ENCODE results near the gene SNRPA1.

SNRPA1 gene

GRCh38 chr15:101258238-101259144 is 36.6 kb downstream of the SNRPA1 start:
- peak; percentile 74 for DNase-seq (ENCODE audit: low spot score)

DNA sequence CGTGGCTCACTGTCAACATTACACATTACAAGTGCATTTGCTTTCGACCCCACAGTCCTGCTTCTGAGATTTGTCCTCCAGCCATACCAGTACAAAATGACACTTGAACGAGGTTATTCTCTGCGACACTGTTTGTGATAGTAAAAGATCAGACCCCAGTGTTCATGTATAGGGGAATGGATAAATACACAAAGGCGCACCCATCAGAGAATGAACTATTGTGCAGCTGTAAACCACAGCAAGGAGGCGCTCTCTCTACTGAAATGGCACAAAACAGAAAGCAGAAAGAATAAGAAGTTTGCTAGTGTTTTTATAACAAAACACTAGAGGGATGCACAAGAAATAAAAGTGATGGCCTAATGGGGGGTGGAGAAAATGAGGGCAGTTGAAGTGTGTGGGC is 38.3 kb downstream of the SNRPA1 start:
- no peak for DNase-seq (ENCODE audit: low spot score)

GRCh38 chr15:101255615-101256241 is 39.3 kb downstream of the SNRPA1 start:
- peak; percentile 84 for DNase-seq (ENCODE audit: low spot score)

DNA sequence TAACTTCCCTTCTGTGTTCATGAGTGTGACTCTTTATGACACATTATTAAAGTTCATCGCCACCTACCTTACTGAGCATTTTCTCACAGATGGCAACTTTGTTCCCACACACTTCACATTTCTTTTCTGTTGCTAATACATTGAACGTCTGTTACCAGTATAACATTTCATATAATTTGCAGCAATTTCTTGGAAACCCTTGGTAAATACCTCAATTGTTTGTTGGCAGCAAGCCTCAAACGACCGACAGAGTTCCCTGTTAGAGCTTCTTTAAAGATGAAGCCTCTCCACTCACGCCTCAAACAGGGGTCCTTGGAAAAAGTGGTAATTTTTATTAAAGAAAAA is 40.0 kb downstream of the SNRPA1 start:
- DNase-seq (ENCODE audit: low spot score): peak; percentile 25

- DNase-seq (ENCODE audit: low spot score): no peak
These were observed 40.6 kb downstream of the SNRPA1 start for GRCh38 chr15:101254157-101255050.

- no peak for DNase-seq (ENCODE audit: low spot score)
These were observed 42.2 kb downstream of the SNRPA1 start for GRCh38 chr15:101252836-101253235.

- peak; percentile 73 for DNase-seq (ENCODE audit: low spot score)
These were observed 42.9 kb downstream of the SNRPA1 start, which contains the start of gene CHSY1 for GRCh38 chr15:101251830-101252820. Gene CHSY1 (minus strand): TSS chr15:101252048. CDS start chr15:101251456, 592 bp downstream.

DNA sequence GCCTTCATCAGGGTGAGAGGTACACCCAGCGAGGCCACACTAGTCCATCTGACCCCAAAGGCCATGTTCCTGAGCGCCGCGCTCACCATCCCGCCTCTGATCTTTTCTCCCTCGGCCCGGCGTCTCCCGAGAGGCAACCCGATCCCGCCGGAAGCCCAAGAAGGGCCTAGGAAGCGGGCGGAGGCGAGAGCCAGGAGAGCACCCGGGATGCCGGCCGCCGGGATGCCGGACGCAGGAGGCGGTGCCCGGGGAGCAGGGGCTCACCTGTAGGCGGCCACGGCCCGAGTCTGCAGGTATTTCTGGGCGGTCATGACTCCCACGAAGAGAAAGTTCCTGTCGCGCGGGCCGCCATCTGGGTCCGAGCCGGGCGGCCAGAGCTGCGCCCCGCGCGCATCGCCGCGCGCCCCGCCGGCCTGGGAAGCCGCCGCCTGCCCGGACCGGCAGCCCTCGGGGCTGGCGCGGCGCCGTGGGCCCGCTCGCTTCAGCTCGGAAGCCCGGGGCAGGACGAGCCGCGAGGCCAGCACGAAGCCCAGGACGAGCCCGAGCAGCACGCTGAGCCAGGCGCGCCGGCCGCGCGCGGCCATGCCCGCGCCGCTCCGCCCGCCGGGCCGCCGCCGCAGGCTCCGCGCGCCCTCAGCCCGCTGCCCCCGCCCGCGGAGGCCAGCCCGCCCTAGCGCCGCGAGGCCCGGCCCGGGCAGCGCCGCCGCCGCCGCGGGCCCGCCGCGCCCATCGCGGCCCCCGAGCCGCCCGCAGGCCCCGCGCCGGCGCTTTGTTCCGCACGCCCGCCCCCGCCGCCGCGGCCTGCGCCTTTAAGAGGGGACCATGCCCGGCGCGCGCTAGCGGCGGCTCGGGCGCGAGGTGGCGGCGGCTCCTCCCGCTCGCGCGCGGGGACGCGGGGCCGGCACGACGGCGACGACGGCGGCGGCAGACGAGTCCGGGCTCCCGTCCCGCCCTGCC is 43.9 kb downstream of the SNRPA1 start:
- no peak for DNase-seq (ENCODE audit: low spot score)

DNA sequence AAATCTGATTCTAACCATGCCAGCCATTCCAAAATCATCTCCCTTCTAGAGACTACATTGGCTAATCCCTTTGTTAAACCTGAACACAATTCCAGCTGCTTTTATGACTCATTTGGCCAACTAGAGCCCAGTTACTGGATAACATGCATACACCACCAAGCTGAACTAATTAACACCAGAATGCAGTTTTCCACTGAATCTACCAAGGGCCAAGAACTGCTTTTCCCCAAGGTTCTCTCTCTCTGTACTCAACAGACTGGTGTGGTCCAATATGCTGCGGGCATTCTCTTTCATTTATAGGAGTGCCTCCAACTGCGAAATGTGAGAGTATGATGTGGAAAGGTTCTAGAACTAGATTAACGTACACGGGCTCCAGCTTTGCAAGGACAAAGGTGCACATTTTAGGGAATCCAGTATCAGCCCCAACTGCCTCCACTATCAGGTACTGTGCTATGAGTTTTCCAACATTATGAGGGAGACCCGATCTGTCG is 44.7 kb downstream of the SNRPA1 start:
- DNase-seq (ENCODE audit: low spot score): no peak

DNA sequence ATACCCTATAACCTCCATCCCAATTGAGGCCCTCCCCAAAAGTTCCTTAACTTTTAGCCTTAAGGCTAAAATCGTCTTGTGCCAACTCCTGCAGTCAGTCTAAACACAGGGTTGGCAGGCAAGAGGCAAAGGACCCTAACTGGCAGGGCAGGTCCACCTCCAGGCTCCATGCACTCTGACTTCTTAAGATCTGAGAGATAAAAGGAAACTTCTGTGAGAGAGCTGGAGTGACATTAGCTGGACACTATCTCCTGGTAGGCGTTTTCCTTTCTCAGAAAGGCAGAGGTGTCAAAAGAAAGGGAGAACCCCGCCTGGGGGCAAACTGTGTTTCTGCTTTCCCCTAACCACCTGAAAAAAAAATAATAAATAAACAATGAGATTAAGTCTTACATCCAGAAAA is 46.8 kb downstream of the SNRPA1 start:
- no peak for DNase-seq (ENCODE audit: low spot score)

DNA sequence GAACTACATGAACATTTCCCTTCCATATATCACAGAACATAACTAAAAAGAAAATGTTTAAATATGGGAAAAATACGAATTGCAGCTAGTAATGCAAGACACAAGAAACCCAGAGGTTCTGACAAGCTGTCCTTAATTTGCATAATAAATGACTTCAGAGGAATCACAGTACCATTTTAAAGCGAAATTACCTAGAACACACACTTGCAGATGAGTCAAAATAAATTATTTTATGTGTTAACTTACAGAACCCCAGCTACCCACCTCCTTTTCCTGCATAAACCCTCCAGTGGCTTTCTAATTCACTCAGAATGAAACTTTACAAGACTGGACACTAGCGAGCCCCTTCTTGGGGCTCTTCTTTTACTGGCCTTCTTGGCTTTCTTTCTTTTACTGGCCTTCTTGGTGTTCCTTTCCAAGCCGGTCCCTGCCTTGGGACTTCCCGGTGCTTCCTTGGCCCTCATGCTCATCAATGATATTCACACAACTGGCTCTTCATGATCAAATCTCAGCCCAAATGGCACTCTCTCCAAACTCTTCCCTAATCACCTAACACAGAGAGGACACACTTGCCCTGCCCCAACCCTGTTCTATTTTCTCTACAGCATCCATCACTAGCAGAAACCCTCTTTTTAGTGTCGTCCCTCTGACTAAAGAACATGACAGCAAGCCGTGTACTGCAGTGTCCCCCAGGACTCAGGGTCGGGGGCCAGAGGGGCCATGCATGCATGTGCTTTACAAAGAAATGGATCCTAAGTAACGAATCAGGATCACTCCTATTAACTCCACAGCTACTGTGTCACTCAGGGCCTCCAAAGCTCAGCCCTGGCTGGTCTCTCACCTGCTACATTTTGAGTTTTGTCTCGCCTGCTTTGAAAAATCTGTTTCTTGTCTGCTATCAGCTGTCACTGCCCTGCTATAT is 48.0 kb downstream of the SNRPA1 start:
- no peak for DNase-seq (ENCODE audit: low spot score)

- DNase-seq (ENCODE audit: low spot score): no peak
These were observed 48.7 kb downstream of the SNRPA1 start for GRCh38 chr15:101246391-101246790.

DNA sequence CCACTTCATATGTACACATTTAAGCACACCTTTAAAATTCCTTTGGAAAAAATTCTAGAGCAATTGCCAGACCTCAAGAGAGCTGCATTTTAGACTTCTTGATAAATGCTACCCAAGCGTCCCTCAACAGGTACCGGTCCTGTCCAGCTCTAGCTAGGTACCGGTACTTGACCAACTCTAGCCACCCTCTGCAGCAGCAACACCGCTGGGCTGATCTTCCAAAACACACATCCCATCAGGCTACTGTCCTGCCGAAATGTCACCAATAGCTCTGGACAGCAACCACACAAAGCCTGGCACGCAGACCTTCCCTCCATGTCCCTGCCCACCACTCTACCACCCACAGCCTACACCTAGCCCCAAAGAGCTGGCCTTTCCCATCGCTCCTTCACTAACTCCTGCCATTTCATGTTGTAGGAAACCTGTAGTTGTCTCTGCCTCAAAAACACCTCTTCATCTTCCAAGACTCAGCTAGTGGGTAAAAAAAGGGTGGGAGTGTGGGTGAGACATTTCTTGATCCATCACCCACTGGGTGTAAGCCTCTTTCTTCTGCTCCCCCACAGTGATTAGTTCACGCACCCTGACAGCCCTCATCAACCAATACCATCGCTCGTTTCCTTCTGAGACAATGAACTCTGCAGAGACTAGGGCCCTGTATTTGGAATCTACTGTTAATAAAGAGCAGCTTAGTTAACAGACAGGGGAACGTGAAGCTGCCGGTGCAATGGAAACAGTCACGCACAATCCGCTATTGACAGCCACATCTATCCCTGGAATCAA is 50.0 kb downstream of the SNRPA1 start:
- no peak for DNase-seq (ENCODE audit: low spot score)

DNA sequence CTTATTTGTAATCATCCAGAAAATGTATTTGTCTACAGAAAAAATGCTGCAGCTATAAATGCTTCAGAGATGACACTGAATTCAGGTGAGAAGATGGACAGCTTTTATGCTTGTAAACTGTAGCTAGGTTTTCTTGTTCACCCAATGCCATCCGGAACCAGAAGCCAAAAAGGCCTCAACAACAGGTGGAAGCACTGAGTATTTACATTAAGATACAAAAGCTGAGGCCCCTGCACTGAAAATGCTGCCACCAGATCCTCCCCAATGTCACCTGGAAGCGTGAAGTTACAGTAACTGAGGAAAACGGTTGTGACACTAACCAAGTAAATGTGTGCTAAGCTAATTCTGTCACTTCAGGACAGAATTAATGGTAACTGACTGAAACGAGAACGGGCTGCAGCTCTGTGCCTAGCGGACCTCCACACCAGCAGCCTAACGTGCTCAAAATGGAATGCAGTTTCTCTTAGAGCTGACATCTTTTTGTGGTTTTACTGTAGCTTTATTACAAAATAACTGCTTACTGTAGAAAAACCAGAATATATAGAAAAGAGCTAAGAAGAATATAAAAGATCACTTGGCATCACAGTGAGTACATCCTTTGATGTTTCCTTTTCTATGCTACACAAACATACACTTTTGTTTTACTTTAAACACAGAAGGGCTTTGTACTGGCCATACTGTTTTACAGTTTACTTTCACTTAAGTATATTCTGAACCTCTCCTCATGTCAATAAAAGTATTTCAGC is 50.8 kb downstream of the SNRPA1 start:
- DNase-seq (ENCODE audit: low spot score): no peak

DNA sequence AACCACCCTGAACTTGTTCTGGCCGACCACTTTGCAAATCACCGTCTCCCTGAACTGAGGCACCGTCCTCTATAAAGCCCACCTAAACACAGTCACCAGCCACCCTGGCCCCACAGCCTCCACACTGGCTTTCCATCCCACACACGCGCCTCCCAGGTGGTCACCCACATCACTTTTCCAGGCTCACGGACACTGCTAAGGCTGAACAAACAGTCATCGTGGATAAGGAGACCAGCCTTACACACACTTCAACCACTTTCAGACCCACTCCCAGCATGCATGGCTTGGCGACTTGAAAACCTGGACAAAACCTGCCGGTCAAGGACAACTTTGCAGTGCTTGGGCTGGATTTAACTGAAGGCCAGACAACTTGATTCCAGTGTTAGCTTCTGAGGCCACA is 51.6 kb downstream of the SNRPA1 start:
- no peak for DNase-seq (ENCODE audit: low spot score)

- DNase-seq (ENCODE audit: low spot score): no peak
These were observed 52.1 kb downstream of the SNRPA1 start for GRCh38 chr15:101242999-101243336.

All from hematopoietic multipotent progenitor cell treated with erythropoietin and hydrocortisone succinate and interleukin-3 and kit ligand, for 17 days (in vitro differentiated cells).